K562 (cell line): ENCODE measurements around the gene FASTK. TPM values are rescaled to one million over a fixed set of nuclear protein-coding genes. Genes with fewer than 3 reads are reported as not detected.
A peak's percentile ranks its signal among the peaks of the same experiment; 100 is the strongest.

ENCODE experiments used
- CBFB ChIP-seq: sonication (generic); formaldehyde crosslinking; IDR thresholded peaks from 2 replicates; pipeline ENCODE4 v1.4.0; 2020; ENCODE audit warnings: mild to moderate bottlenecking, missing genetic modification reagents
- DNMT1 ChIP-seq: fragments of 450-650 bp; IDR thresholded peaks from 2 replicates; pipeline ENCODE4 v1.6.1; 2016; ENCODE audit warnings: antibody characterized with exemption, mild to moderate bottlenecking
- EP400 ChIP-seq: fragments of 450-650 bp; IDR thresholded peaks from 2 replicates; pipeline ENCODE4 v1.6.1; 2017; ENCODE audit warnings: antibody characterized with exemption, mild to moderate bottlenecking, moderate library complexity
- FOXJ2 ChIP-seq: fragments of 200-800 bp; sonication (Bioruptor generic); IDR thresholded peaks from 2 replicates; pipeline ENCODE4 v1.6.1; 2016; ENCODE audit warnings: missing genetic modification characterization, missing compliant biosample characterization
- HNRNPL ChIP-seq: fragments of 200-400 bp; formaldehyde crosslinking; IDR thresholded peaks from 2 replicates; pipeline ENCODE4 v1.6.1; 2017; ENCODE audit warnings: low read depth, mild to moderate bottlenecking, low read length
- JUNB ChIP-seq: fragments of 450-650 bp; formaldehyde crosslinking; conservative IDR thresholded peaks from 2 replicates; pipeline ENCODE4 v1.4.0; 2020; ENCODE audit warnings: mild to moderate bottlenecking
- KAT2B ChIP-seq: IDR thresholded peaks from one replicate; pipeline ENCODE4 v1.6.1; 2012; ENCODE audit warnings: low read depth, mild to moderate bottlenecking, control low read depth, inconsistent platforms, low read length, moderate library complexity
- NEUROD1 ChIP-seq: fragments of 150-350 bp; IDR thresholded peaks from 2 replicates; pipeline ENCODE4 v1.6.1; 2014; ENCODE audit warnings: borderline replicate concordance, low read length, low read depth; ENCODE audit not compliant: partially characterized antibody
- NFIX ChIP-seq: fragments of 250-450 bp; sonication (Bioruptor Pico); IDR thresholded peaks from 2 replicates; pipeline ENCODE4 v1.4.0; 2020; ENCODE audit warnings: low read depth, mild to moderate bottlenecking, moderate library complexity
- NR2F6 ChIP-seq: fragments of 450-650 bp; formaldehyde crosslinking; IDR thresholded peaks from 2 replicates; pipeline ENCODE4 v1.4.0; 2020; ENCODE audit warnings: mild to moderate bottlenecking
- PYGO2 ChIP-seq: fragments of 450-650 bp; IDR thresholded peaks from 2 replicates; pipeline ENCODE4 v1.6.1; 2016; ENCODE audit warnings: mild to moderate bottlenecking, missing genetic modification characterization, moderate library complexity, missing compliant biosample characterization
- SMARCC2 ChIP-seq: fragments of 450-650 bp; IDR thresholded peaks from 2 replicates; pipeline ENCODE4 v1.6.1; 2017; ENCODE audit warnings: antibody characterized with exemption, moderate library complexity, mild to moderate bottlenecking, low read depth
- SREBF1 ChIP-seq: fragments of 150-350 bp; IDR thresholded peaks from 2 replicates; pipeline ENCODE4 v1.6.1; 2014; ENCODE audit warnings: antibody characterized with exemption, low read depth, low read length, borderline replicate concordance
- SRSF7 ChIP-seq: fragments of 200-400 bp; formaldehyde crosslinking; optimal IDR thresholded peaks from 2 replicates; pipeline ENCODE3; 2017; ENCODE audit warnings: mild to moderate bottlenecking, low read depth, low read length
- STAT6 ChIP-seq: sonication (generic); formaldehyde crosslinking; IDR thresholded peaks from 2 replicates; pipeline ENCODE4 v1.8.1; 2023; ENCODE audit warnings: mild to moderate bottlenecking, missing genetic modification reagents
- YY1 ChIP-seq, 3 experiments: IDR thresholded peaks; 2 replicates each; pipeline ENCODE4 v1.6.1; 2011; ENCODE audit warnings: low read length in 2 of 3, mild to moderate bottlenecking in 2 of 3, moderate library complexity in 2 of 3, borderline replicate concordance in 1 of 3, control low read depth in 1 of 3, low read depth in 1 of 3; ENCODE audit not compliant: insufficient read depth in 3 of 3, insufficient replicate concordance in 2 of 3, control insufficient read depth in 1 of 3, insufficient read length in 1 of 3; ENCODE audit errors: extremely low read depth in 1 of 3
- ZBTB9 ChIP-seq: fragments of 450-650 bp; formaldehyde crosslinking; IDR thresholded peaks from 2 replicates; pipeline ENCODE4 v1.4.0; 2020; ENCODE audit warnings: mild to moderate bottlenecking, moderate library complexity
- ZNF444 ChIP-seq: fragments of 250-450 bp; sonication (Bioruptor Pico); IDR thresholded peaks from 2 replicates; pipeline ENCODE4 v1.4.0; 2020; ENCODE audit warnings: mild to moderate bottlenecking, moderate library complexity
- ZNF449 ChIP-seq: fragments of 250-450 bp; sonication (Bioruptor Pico); IDR thresholded peaks from 2 replicates; pipeline ENCODE4 v1.8.0; 2022; ENCODE audit warnings: moderate library complexity, mild to moderate bottlenecking, inconsistent platforms
- ZNF695 ChIP-seq: fragments of 450-650 bp; formaldehyde crosslinking; IDR thresholded peaks from 2 replicates; pipeline ENCODE4 v1.4.0; 2020; ENCODE audit warnings: mild to moderate bottlenecking, moderate library complexity
- ZNF778 ChIP-seq: fragments of 450-650 bp; formaldehyde crosslinking; IDR thresholded peaks from 2 replicates; pipeline ENCODE4 v1.4.0; 2020; ENCODE audit warnings: mild to moderate bottlenecking, moderate library complexity
- ZSCAN32 ChIP-seq: fragments of 450-650 bp; formaldehyde crosslinking; IDR thresholded peaks from 2 replicates; pipeline ENCODE4 v1.4.0; 2020; ENCODE audit warnings: mild to moderate bottlenecking, moderate library complexity
- polyA plus RNA-seq, 8 experiments: library from polyadenylated mRNA; depleted of rRNA in 4 of 8; stranded (reverse) in 5 of 8; unstranded in 3 of 8; fragments of >200 nt; fragmentation: Nextera tagmentation in 2 of 8; fragmentation: Illumina TruSeq in 1 of 8; extraction: Ambion mirVana in 2 of 8; extraction: Trizol in 1 of 8; gene quantifications; 2 replicates each; pipeline versions ENCODE4 v1.2.1 to v1.2.3, GENCODE V29; 2011 to 2014; ENCODE audit warnings: inconsistent platforms in 1 of 8, missing spikeins in 1 of 8
- total RNA-seq, 7 experiments: library from RNA; depleted of rRNA in 6 of 7; stranded (reverse); fragments of >200 nt in 6 of 7; fragmentation: Illumina TruSeq in 2 of 7; extraction: Trizol in 2 of 7; gene quantifications; 2 replicates each; pipeline versions ENCODE4 v1.2.1 to v1.2.3, GENCODE V29; 2011 to 2021; ENCODE audit warnings: low replicate concordance in 1 of 7

FASTK gene
- total and polyA plus RNA-seq, 9 of the 15 experiments (the other 6 are each of a cell fraction or from before 2014, with no cell fraction given), result 0.51 to 150 (median 48.2) TPM

- TF ChIP-seq STAT6 (CRISPR knock-in tag), result 0 out of 2 replicates have a peak, but pooled peaks have one; percentile 61
- TF ChIP-seq ZNF444 (CRISPR knock-in tag), result no peak
- TF ChIP-seq EP400, result no peak
- TF ChIP-seq NR2F6, result no peak
- TF ChIP-seq NEUROD1, result peak; percentile 58
- TF ChIP-seq HNRNPL, result peak; percentile 94
- TF ChIP-seq JUNB (CRISPR knock-in tag), result no peak
- TF ChIP-seq ZNF695 (CRISPR knock-in tag), result 0 out of 2 replicates have a peak, but pooled peaks have one; percentile 56
- no peak for TF ChIP-seq ZSCAN32
- TF ChIP-seq SMARCC2, result no peak
- no peak for TF ChIP-seq ZNF778 (CRISPR knock-in tag)
- TF ChIP-seq ZNF449 (CRISPR knock-in tag), result no peak
- 0 out of 2 replicates have a peak, but pooled peaks have one; percentile 10 for TF ChIP-seq CBFB
- no peak for TF ChIP-seq SRSF7
- TF ChIP-seq FOXJ2 (tag), result no peak
- TF ChIP-seq SREBF1, result no peak
- no peak for TF ChIP-seq NFIX (CRISPR knock-in tag)
- peak in 2 of 3 experiments; percentile 59 to 68 for TF ChIP-seq YY1 (IDR thresholded peaks at IDR 0.05; ENCODE audit: borderline replicate concordance in 1 of 3, control insufficient read depth in 1 of 3, extremely low read depth in 1 of 3, insufficient read depth in 3 of 3, insufficient read length in 1 of 3, insufficient replicate concordance in 2 of 3, low read depth in 1 of 3, low read length in 2 of 3)
- TF ChIP-seq DNMT1, result no peak
- no peak for TF ChIP-seq KAT2B
- TF ChIP-seq ZBTB9 (CRISPR knock-in tag), result peak; percentile 62
- TF ChIP-seq PYGO2 (tag), result no peak
Observed at GRCh38 chr7:151085691-151086620, 5.3 kb upstream of the FASTK start, which contains the start of gene AGAP3 (continued).
